ENCODE results near the gene RALGAPA2. TPM values are rescaled to one million over a fixed set of nuclear protein-coding genes. Genes with fewer than 3 reads are reported as not detected.

RALGAPA2 gene
- total and polyA plus RNA-seq, 2 donors (not counting 1 experiment from before 2014, with no cell fraction given): 1.2 to 7.6 TPM

- H3K4me2 ChIP-seq (ENCODE audit: extremely low read depth, insufficient read depth, low read length): no peak overlapping the region
- no peaks in the 10 kb centered on the region for H3K27me3 ChIP-seq (ENCODE audit: control insufficient read depth, insufficient read depth, low read length)
- H3K4me3 ChIP-seq (replicated peaks in 1 of 4; ENCODE audit: control extremely low read depth in 1 of 4, insufficient read depth in 1 of 4, low read depth in 3 of 4, low read length in 4 of 4): no peak overlapping the region
- H3K9me3 ChIP-seq (ENCODE audit: control insufficient read depth, insufficient read depth, low read depth, low read length): no peaks in the 10 kb centered on the region
- no peaks in the 10 kb centered on the region for H3K4me1 ChIP-seq (ENCODE audit: control insufficient read depth, extremely low read depth, insufficient read depth, low read length)
- H3K36me3 ChIP-seq (ENCODE audit: control insufficient read depth, insufficient read depth, low read length): no peaks in the 10 kb centered on the region
- H3K9ac ChIP-seq (ENCODE audit: insufficient read depth, low read length): no peak overlapping the region
- TF ChIP-seq CTCF (conservative IDR thresholded peaks at IDR 0.05 in 1 of 2, IDR thresholded peaks at IDR 0.05 in 1 of 2; ENCODE audit: low read depth in 1 of 2, low read length in 2 of 2): no peak
- TF ChIP-seq EZH2 (IDR thresholded peaks at IDR 0.05; ENCODE audit: low read length, missing control alignments): no peak
- no peak overlapping the region for H3K27ac ChIP-seq (ENCODE audit: insufficient read depth, low read length)
- no peaks in the 10 kb centered on the region for H3K79me2 ChIP-seq (ENCODE audit: control insufficient read depth, insufficient read depth, low read length)
- H4K20me1 ChIP-seq (ENCODE audit: control insufficient read depth, extremely low read depth, insufficient read depth, low read length): no peaks in the 10 kb centered on the region
- H2AFZ ChIP-seq (ENCODE audit: low read length): no peak overlapping the region
- DNase-seq (ENCODE audit: low read depth in 2 of 2): no peak
These were observed 17.1 kb downstream of the RALGAPA2 start for GRCh38 chr20:20695250-20695816.

- Histone ChIP-seq H3K79me2 (ENCODE audit: control insufficient read depth, insufficient read depth, low read length) (no peaks in the 10 kb centered on the region), H3K9ac (ENCODE audit: insufficient read depth, low read length) (no peak overlapping the region), H3K36me3 (ENCODE audit: control insufficient read depth, insufficient read depth, low read length) (no peaks in the 10 kb centered on the region), H3K9me3 (ENCODE audit: control insufficient read depth, insufficient read depth, low read depth, low read length) (no peaks in the 10 kb centered on the region), H2AFZ (ENCODE audit: low read length) (no peak overlapping the region), H4K20me1 (ENCODE audit: control insufficient read depth, extremely low read depth, insufficient read depth, low read length) (no peaks in the 10 kb centered on the region), H3K27me3 (ENCODE audit: control insufficient read depth, insufficient read depth, low read length) (no peaks in the 10 kb centered on the region), H3K4me3 (replicated peaks in 1 of 4; ENCODE audit: control extremely low read depth in 1 of 4, insufficient read depth in 1 of 4, low read depth in 3 of 4, low read length in 4 of 4) (no peak overlapping the region), H3K4me2 (ENCODE audit: extremely low read depth, insufficient read depth, low read length) (no peak overlapping the region), H3K27ac (ENCODE audit: insufficient read depth, low read length) (no peak overlapping the region), H3K4me1 (ENCODE audit: control insufficient read depth, extremely low read depth, insufficient read depth, low read length) (no peaks in the 10 kb centered on the region)
- DNase-seq (ENCODE audit: low read depth in 2 of 2): no peak
- no peak for TF ChIP-seq EZH2 (IDR thresholded peaks at IDR 0.05; ENCODE audit: low read length, missing control alignments)
- TF ChIP-seq CTCF (conservative IDR thresholded peaks at IDR 0.05 in 1 of 2, IDR thresholded peaks at IDR 0.05 in 1 of 2; ENCODE audit: low read depth in 1 of 2, low read length in 2 of 2): no peak
These were observed 17.9 kb downstream of the RALGAPA2 start for GRCh38 chr20:20694591-20694990.

GRCh38 chr20:20692587-20692986 lies 19.9 kb downstream of the RALGAPA2 start:
- no peak overlapping the region for H3K4me3 ChIP-seq (replicated peaks in 1 of 4; ENCODE audit: control extremely low read depth in 1 of 4, insufficient read depth in 1 of 4, low read depth in 3 of 4, low read length in 4 of 4)
- no peaks in the 10 kb centered on the region for H3K4me1 ChIP-seq (ENCODE audit: control insufficient read depth, extremely low read depth, insufficient read depth, low read length)
- H3K9ac ChIP-seq (ENCODE audit: insufficient read depth, low read length): no peak overlapping the region
- H3K27me3 ChIP-seq (ENCODE audit: control insufficient read depth, insufficient read depth, low read length): no peaks in the 10 kb centered on the region
- TF ChIP-seq CTCF (conservative IDR thresholded peaks at IDR 0.05 in 1 of 2, IDR thresholded peaks at IDR 0.05 in 1 of 2; ENCODE audit: low read depth in 1 of 2, low read length in 2 of 2) (no peak), EZH2 (IDR thresholded peaks at IDR 0.05; ENCODE audit: low read length, missing control alignments) (no peak)
- no peak overlapping the region for H3K27ac ChIP-seq (ENCODE audit: insufficient read depth, low read length)
- H3K79me2 ChIP-seq (ENCODE audit: control insufficient read depth, insufficient read depth, low read length): no peaks in the 10 kb centered on the region
- no peak overlapping the region for H2AFZ ChIP-seq (ENCODE audit: low read length)
- H3K9me3 ChIP-seq (ENCODE audit: control insufficient read depth, insufficient read depth, low read depth, low read length): no peaks in the 10 kb centered on the region
- no peaks in the 10 kb centered on the region for H3K36me3 ChIP-seq (ENCODE audit: control insufficient read depth, insufficient read depth, low read length)
- no peak overlapping the region for H3K4me2 ChIP-seq (ENCODE audit: extremely low read depth, insufficient read depth, low read length)
- no peaks in the 10 kb centered on the region for H4K20me1 ChIP-seq (ENCODE audit: control insufficient read depth, extremely low read depth, insufficient read depth, low read length)
- DNase-seq (ENCODE audit: low read depth in 2 of 2): no peak
